Caco-2 (cell line): ENCODE measurements around the gene HELLS. TPM values are rescaled to one million over a fixed set of nuclear protein-coding genes. Genes with fewer than 3 reads are reported as not detected.

Source experiments
- BruUV-seq: library from RNA; stranded (reverse); fragments of 400-500 nt; replicated peaks from 2 replicates; lab custom pipeline; 2021; lab: Mats Ljungman, UMichigan
- CTCF ChIA-PET: fragments of 300-600 bp; sonication (Branson Sonifier 250); formaldehyde crosslinking; loops from one replicate; lab custom pipeline; 2022; ENCODE audit warnings: antibody characterized with exemption; lab: Charles Lee
- POLR2A ChIA-PET: fragments of 300-600 bp; sonication (Branson Sonifier 250); formaldehyde crosslinking; loops from one replicate; lab custom pipeline; 2022; ENCODE audit warnings: antibody characterized with exemption; lab: Charles Lee
- DNase-seq, 2 experiments: peaks; one replicate each; pipeline versions ENCODE4 v3.0.0 to v3.0.0-alpha.2; 2020 to 2022
- H3K27me3 ChIP-seq: replicated peaks from 2 replicates; pipeline ENCODE4 v1.6.0; 2011; ENCODE audit warnings: low read length; ENCODE audit not compliant: control insufficient read depth, insufficient read depth
- H3K36me3 ChIP-seq: 2 replicates; pipeline ENCODE4 v1.5.1; 2011; ENCODE audit warnings: low read length; ENCODE audit not compliant: control insufficient read depth, insufficient read depth
- H3K4me1 ChIP-seq: fragments of 250-450 bp; sonication (Bioruptor Pico); 2 replicates; pipeline ENCODE4 v1.5.1; 2020; ENCODE audit warnings: mild to moderate bottlenecking
- H3K4me3 ChIP-seq: 2 replicates; pipeline ENCODE4 v1.5.1; 2011; ENCODE audit warnings: low read depth, mild to moderate bottlenecking, control low read depth, low read length
- H3K9me3 ChIP-seq: fragments of 250-450 bp; sonication (Bioruptor Pico); 2 replicates; pipeline ENCODE4 v1.5.1; 2020; ENCODE audit warnings: mild to moderate bottlenecking, moderate library complexity
- H3K27ac Mint-ChIP-seq: one replicate; pipeline ENCODE4 v1.8.0; 2022; ENCODE audit warnings: mixed read lengths; ENCODE audit not compliant: unreplicated experiment
- H3K27me3 Mint-ChIP-seq: one replicate; pipeline ENCODE4 v1.8.0; 2022; ENCODE audit warnings: mixed read lengths; ENCODE audit not compliant: insufficient read depth, unreplicated experiment
- H3K36me3 Mint-ChIP-seq: one replicate; pipeline ENCODE4 v1.8.0; 2022; ENCODE audit warnings: mild to moderate bottlenecking, mixed read lengths; ENCODE audit not compliant: insufficient read depth, unreplicated experiment
- H3K4me1 Mint-ChIP-seq: one replicate; pipeline ENCODE4 v1.8.0; 2022; ENCODE audit warnings: low read depth, mixed read lengths; ENCODE audit not compliant: unreplicated experiment
- H3K4me3 Mint-ChIP-seq: one replicate; pipeline ENCODE4 v1.8.0; 2022; ENCODE audit warnings: mild to moderate bottlenecking, moderate library complexity, mixed read lengths; ENCODE audit not compliant: unreplicated experiment
- H3K9me3 Mint-ChIP-seq: one replicate; pipeline ENCODE4 v1.8.0; 2022; ENCODE audit warnings: mixed read lengths; ENCODE audit not compliant: unreplicated experiment
- intact Hi-C: fragments of 100-400 bp; cut with micrococcal nuclease; formaldehyde crosslinking; loops from one replicate; pipeline ENCODE4 v1.10.0; 2022; ENCODE audit not compliant: unreplicated experiment
- total RNA-seq: library from RNA; stranded (reverse); gene quantifications from 2 replicates; pipeline ENCODE4 v1.2.3, GENCODE V29; 2022
- TF ChIP-seq, protein P1 (sequence below), 2 experiments: fragments of 200-600 bp in 1 of 2; IDR thresholded peaks; 1 replicate in 1 of 2; 2 replicates in 1 of 2; pipeline versions ENCODE4 v1.5.1 to v1.8.0; 2011 to 2022; ENCODE audit warnings: antibody characterized with exemption in 1 of 2, control low read depth in 1 of 2, inconsistent platforms in 1 of 2, low read depth in 1 of 2, low read length in 1 of 2, mild to moderate bottlenecking in 1 of 2, moderate library complexity in 1 of 2; ENCODE audit not compliant: insufficient read depth in 1 of 2, severe bottlenecking in 1 of 2, unreplicated experiment in 1 of 2

Gene HELLS
- total RNA-seq, 1 experiment from 2014 or later, result 189 TPM

DNA sequence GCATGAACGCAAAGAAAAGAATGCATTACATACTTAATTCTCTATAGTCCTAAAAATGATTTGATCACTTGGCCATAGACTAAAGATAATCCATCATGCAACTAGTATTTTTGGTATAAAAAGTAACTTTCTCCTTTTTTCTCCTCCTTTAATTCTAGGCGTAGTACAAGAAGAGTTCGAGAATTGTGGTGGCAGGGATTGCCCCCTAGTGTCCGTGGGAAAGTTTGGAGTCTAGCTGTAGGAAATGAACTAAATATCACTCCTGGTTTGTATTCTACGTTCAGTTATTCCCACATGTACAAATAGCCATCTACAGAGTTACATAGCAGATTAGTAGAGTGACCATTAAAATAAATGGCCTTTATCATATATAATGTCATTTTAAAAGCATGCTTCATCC lies 45.5 kb upstream of the HELLS start:
- CTCF ChIA-PET, result interaction anchor here (1.0 kb wide), 1 partner anchor 117 kb away, joined by 4 read pairs; no protein-coding TSS in a partner anchor
- TF ChIP-seq, protein P1, sequence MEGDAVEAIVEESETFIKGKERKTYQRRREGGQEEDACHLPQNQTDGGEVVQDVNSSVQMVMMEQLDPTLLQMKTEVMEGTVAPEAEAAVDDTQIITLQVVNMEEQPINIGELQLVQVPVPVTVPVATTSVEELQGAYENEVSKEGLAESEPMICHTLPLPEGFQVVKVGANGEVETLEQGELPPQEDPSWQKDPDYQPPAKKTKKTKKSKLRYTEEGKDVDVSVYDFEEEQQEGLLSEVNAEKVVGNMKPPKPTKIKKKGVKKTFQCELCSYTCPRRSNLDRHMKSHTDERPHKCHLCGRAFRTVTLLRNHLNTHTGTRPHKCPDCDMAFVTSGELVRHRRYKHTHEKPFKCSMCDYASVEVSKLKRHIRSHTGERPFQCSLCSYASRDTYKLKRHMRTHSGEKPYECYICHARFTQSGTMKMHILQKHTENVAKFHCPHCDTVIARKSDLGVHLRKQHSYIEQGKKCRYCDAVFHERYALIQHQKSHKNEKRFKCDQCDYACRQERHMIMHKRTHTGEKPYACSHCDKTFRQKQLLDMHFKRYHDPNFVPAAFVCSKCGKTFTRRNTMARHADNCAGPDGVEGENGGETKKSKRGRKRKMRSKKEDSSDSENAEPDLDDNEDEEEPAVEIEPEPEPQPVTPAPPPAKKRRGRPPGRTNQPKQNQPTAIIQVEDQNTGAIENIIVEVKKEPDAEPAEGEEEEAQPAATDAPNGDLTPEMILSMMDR (IDR thresholded peaks at IDR 0.05; ENCODE audit: insufficient read depth in 1 of 2, low read depth in 1 of 2, low read length in 1 of 2, severe bottlenecking in 1 of 2, unreplicated experiment in 1 of 2), result peak; percentile 39 to 59
- peak in 1 of 2 experiments; percentile 31 for DNase-seq

GRCh38 chr10:94521276-94522250 lies 24.0 kb upstream of the HELLS start:
- Histone ChIP-seq H3K9me3 (no peaks in the 10 kb centered on the region), H3K27me3 (no peaks in the 10 kb centered on the region), H3K36me3 (peaks cover 2% of the 10 kb centered on the region; the same call in 1 of the 2 replicates), H3K4me3 (no peak overlapping the region), H3K4me1 (no peaks in the 10 kb centered on the region)
- BruUV-seq, result no TSS peak
- Mint-ChIP-seq H3K4me1 (no peaks in the 10 kb centered on the region), H3K36me3 (peaks cover 55% of the 10 kb centered on the region), H3K27ac (peak overlapping the region; percentile 45), H3K9me3 (no peaks in the 10 kb centered on the region), H3K27me3 (no peaks in the 10 kb centered on the region), H3K4me3 (no peak overlapping the region)
- TF ChIP-seq, protein P1 (IDR thresholded peaks at IDR 0.05; ENCODE audit: insufficient read depth in 1 of 2, low read depth in 1 of 2, low read length in 1 of 2, severe bottlenecking in 1 of 2, unreplicated experiment in 1 of 2), result no peak
- CTCF ChIA-PET, result no interaction called here
- intact Hi-C loops, result no loop called here
- POLR2A ChIA-PET, result no interaction called here
- no peak for DNase-seq

More for the DNA sequence above, 45.5 kb upstream of the HELLS start:
- Mint-ChIP-seq H3K4me1 (no peaks in the 10 kb centered on the region), H3K27ac (no peak overlapping the region), H3K27me3 (no peaks in the 10 kb centered on the region), H3K4me3 (no peak overlapping the region), H3K9me3 (no peaks in the 10 kb centered on the region), H3K36me3 (peaks cover 49% of the 10 kb centered on the region)
- Histone ChIP-seq H3K4me3 (no peak overlapping the region), H3K4me1 (no peaks in the 10 kb centered on the region), H3K36me3 (no peaks in the 10 kb centered on the region; the same call in 1 of the 2 replicates), H3K9me3 (no peaks in the 10 kb centered on the region), H3K27me3 (no peaks in the 10 kb centered on the region)
- POLR2A ChIA-PET, result no interaction called here
- intact Hi-C loops, result loop anchor here (2.0 kb wide), 1 partner anchor 137 kb away; the partner anchor contains the start of gene NOC3L
- BruUV-seq, result no TSS peak

DNA sequence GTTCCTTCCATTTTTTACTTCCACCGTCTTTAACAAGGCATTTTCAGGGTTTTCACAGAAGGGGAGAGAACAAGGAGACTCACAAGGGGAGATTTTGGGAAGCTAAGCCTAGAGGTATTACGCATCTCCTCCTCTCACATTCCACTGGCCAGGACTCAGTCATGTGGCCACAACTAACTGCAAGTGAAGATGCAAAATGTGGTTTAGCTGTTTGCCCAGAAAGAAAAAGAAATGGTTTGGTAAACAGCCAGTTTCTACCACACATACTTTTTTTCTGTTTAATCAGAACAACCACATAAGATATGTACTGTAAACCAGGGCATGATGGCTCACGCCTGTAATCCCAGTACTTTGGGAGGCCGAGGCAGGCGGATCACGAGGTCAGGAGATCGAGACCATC lies 21.4 kb upstream of the HELLS start:
- H3K27me3 Mint-ChIP-seq, result no peaks in the 10 kb centered on the region
- TF ChIP-seq, protein P1 (IDR thresholded peaks at IDR 0.05; ENCODE audit: insufficient read depth in 1 of 2, low read depth in 1 of 2, low read length in 1 of 2, severe bottlenecking in 1 of 2, unreplicated experiment in 1 of 2), result no peak
- DNase-seq, result no peak
- no peaks in the 10 kb centered on the region for H3K9me3 Mint-ChIP-seq
- no peak overlapping the region for H3K4me3 Mint-ChIP-seq
- Histone ChIP-seq H3K9me3 (no peaks in the 10 kb centered on the region), H3K4me1 (no peaks in the 10 kb centered on the region), H3K27me3 (no peaks in the 10 kb centered on the region), H3K4me3 (no peak overlapping the region), H3K36me3 (peaks cover 2% of the 10 kb centered on the region; the same call in 1 of the 2 replicates)
- H3K36me3 Mint-ChIP-seq, result peaks cover 65% of the 10 kb centered on the region
- no peaks in the 10 kb centered on the region for H3K4me1 Mint-ChIP-seq
- no peak overlapping the region for H3K27ac Mint-ChIP-seq
- ChIA-PET POLR2A (no interaction called here), CTCF (no interaction called here)
- BruUV-seq, result no TSS peak
- intact Hi-C loops, result no loop called here
